GM12873 (cell line): Measurements from ENCODE around the gene JPT2.

ENCODE experiments used
- CTCF ChIP-seq: IDR thresholded peaks from 2 replicates; pipeline ENCODE4 v1.5.1; 2012; ENCODE audit warnings: low read depth, mild to moderate bottlenecking, moderate library complexity, low read length, control low read depth; ENCODE audit not compliant: insufficient read depth; ENCODE audit errors: missing control alignments

The JPT2 gene

DNA sequence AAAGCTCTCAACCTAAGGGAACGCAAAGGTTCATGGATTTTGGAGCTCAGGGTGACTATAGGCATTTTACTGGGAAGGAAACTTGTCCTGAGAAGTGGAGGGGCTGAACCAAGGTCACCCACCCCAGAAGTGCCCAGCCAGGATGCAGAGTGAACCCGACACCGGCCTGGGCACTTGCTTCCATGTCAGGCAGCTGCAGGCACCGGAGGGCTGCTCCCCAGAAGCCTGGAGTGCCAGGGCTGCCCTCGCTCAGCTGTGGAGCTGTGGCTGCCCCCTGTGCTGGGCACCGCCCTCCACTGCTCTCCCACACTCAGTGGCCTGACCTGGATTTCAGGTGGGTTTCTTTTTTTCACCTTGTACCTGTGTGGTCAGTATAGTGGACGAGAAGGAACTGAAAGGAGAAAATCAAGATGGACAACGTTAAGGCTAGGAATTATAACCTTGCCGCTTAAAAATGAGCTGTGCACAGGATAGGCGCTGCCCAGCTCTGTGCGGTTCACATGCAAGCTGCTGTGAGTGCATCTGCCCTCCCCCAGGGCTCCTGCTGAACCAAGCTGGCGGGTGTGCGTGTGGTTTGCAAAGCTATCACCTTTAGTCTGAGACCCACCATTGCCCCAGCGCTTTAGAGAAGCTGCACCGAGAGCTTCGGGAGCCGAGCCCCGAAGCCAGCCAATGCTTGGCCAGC is 30.1 kb downstream of the JPT2 start:
- TF ChIP-seq CTCF = no peak

DNA sequence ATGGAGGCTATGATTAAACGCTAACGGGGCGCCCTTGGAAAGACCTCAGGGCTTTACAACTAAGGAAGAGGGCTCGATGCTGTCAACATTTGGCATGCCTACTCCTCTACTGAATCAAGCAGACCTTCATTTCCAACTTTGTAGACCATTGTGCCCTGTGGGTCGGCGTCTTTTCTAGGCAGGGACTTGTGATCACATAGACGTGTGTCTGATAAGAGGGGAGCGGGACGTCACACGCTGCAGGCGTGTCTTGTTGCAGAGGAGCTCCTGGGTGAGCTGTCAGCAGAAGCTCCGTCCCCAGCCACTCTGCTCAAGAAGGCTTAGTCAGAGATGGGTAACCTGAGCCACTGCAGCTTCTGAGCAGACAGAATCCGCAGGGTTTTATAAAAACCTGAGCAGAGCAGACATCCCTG is 30.7 kb downstream of the JPT2 start:
- no peak for TF ChIP-seq CTCF

GRCh38 chr16:1709356-1709755 is 31.3 kb downstream of the JPT2 start:
- no peak for TF ChIP-seq CTCF

DNA sequence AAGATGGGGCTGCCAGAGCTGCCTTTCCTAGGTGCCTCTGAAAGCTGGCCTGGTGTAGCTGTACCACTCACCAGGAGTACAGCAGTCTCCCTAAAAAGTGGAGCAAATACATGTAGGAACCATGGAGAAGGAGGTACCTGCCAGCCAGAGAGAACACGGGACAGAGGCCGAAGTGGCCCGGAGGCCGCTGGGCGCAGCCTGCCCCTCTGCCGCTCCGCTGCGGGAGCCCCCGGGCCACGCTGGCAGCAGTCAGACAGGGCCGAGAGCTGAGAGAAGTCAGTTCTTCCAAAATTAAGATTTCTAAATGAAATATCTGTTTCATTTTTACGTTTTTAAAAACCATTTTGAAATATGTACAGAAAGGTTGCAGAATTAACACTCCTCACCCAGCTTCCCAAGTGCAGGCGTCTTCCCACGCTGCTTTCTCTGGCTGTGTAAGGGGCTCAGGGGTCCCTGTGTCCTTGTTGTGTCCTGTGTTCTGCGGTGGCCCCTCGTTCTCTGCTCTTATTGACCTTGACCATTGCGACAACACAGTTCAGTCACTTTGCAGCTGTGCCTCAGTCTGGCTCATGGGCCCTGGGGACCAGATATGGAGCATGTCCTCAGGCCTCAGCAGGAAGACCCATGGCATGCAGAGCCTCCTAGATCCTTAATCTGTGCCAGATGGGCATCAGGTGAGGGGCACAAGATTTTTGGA is 32.9 kb downstream of the JPT2 start:
- no peak for TF ChIP-seq CTCF

- no peak for TF ChIP-seq CTCF
Measured at GRCh38 chr16:1712791-1713261, 34.7 kb downstream of the JPT2 start.

DNA sequence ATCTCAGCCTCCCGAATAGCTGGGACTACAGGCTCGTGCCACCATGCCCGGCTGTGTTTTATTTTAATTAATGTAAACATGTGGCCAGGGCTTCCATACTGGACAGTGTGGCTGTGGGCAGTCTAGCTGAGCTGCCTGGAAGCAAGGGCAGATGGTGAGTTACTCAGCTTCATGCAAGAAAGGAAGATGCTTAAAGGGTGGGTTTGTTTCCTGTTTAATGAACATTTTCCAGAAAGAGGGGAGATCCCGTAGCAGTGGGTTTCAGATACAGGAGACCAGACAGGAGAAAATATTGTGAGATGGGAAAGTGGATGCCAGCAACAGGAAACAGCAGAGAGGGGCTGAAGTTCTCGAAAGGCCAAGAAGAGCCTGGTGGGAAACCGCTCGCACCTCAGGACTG is 35.3 kb downstream of the JPT2 start:
- no peak for TF ChIP-seq CTCF

DNA sequence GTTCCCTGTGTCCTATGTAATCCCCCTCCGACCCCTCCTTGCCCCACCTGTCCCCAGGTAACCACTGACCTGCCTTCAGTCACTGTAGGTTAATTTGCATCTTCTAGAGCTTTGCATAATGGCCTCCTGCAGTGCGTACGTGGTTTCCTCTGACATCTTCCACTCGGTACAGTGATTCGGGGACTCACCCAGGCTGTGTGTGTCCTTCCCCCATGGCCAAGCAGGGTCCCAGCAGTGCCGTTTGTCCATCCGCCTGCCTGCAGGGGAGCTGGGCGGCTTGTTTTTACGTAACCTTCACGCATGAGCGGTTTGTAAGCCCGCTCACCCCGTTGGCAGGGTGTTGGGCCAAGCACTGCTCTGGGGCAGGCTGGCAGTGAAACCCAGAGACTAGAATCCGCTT is 35.9 kb downstream of the JPT2 start:
- no peak for TF ChIP-seq CTCF
